Body of pancreas (tissue), 4 donors: Measurements from ENCODE around the gene MAN1B1. TPM values are rescaled to one million over a fixed set of nuclear protein-coding genes. Genes with fewer than 3 reads are reported as not detected.
"Not testable (repeated sequence)": the region's sequence is repeated elsewhere in the genome, so short reads cannot be mapped to it uniquely, and the experiment has no call there.

Experiments used
- ATAC-seq: fragments of 150-250 bp; one replicate; pipeline ENCODE4 v1.9.1; 2016
- DNase-seq, 4 donors: peaks; one replicate each; pipeline ENCODE4 v3.0.0-alpha.2; 2019
- H3K27ac ChIP-seq, 4 donors: fragments of 200-600 bp; sonication (generic); 1 replicate in 3 of 4; 2 replicates in 1 of 4; pipeline versions ENCODE4 v1.5.1 to v1.6.1; 2016 to 2019; ENCODE audit warnings: mild to moderate bottlenecking in 1 of 4, mixed read lengths in 1 of 4, moderate library complexity in 1 of 4
- H3K27me3 ChIP-seq, 2 donors: fragments of 200-600 bp; sonication (generic); one replicate each; pipeline ENCODE4 v1.6.0; 2016; ENCODE audit warnings: mild to moderate bottlenecking in 1 of 2
- H3K36me3 ChIP-seq, 2 donors: fragments of 200-600 bp; sonication (generic); replicated peaks in 1 of 2; 2 replicates each; pipeline ENCODE4 v1.5.1; 2016; ENCODE audit warnings: low read depth in 2 of 2; ENCODE audit not compliant: insufficient read depth in 1 of 2
- H3K4me1 ChIP-seq: fragments of 200-600 bp; sonication (generic); one replicate; pipeline ENCODE4 v1.6.0; 2016
- H3K4me3 ChIP-seq, 2 donors: fragments of 200-600 bp; sonication (generic); 1 replicate in 1 of 2; 2 replicates in 1 of 2; pipeline ENCODE4 v1.5.1; 2016 to 2019
- H3K9me3 ChIP-seq, 3 donors: fragments of 200-600 bp; sonication (generic); 1 replicate in 2 of 3; 2 replicates in 1 of 3; pipeline ENCODE4 v1.5.1; 2016
- POLR2A ChIP-seq, 3 donors: fragments of 450-650 bp; IDR thresholded peaks; one replicate each; pipeline ENCODE4 v1.6.1; 2016; ENCODE audit warnings: antibody characterized with exemption in 3 of 3, mild to moderate bottlenecking in 2 of 3
- whole genome bisulfite sequencing, 2 donors: methylation state at CpG; one replicate each; pipeline ENCODE4 v1.1.5; 2017; 5-methylcytosine and 5-hydroxymethylcytosine counted together
- intact Hi-C: fragments of 100-400 bp; cut with DNase I; formaldehyde crosslinking; loops from one replicate; pipeline ENCODE4 v1.15.1; 2023
- total RNA-seq, 2 donors: library from RNA; depleted of rRNA; stranded (reverse); fragments of >200 nt; gene quantifications; one replicate each; pipeline ENCODE4 v1.1.0, GENCODE V29; 2016
- TF ChIP-seq, protein P1 (sequence below), 7 experiments: fragments of 450-650 bp in 4 of 7; fragments of 200-600 bp in 3 of 7; sonication (generic) in 3 of 7; IDR thresholded peaks; one replicate each; pipeline ENCODE4 v1.5.1; 2016 to 2019; ENCODE audit warnings: antibody characterized with exemption in 7 of 7

Gene MAN1B1
- total RNA-seq, 2 donors from 2014 or later: 32.6 to 34.2 TPM

DNA sequence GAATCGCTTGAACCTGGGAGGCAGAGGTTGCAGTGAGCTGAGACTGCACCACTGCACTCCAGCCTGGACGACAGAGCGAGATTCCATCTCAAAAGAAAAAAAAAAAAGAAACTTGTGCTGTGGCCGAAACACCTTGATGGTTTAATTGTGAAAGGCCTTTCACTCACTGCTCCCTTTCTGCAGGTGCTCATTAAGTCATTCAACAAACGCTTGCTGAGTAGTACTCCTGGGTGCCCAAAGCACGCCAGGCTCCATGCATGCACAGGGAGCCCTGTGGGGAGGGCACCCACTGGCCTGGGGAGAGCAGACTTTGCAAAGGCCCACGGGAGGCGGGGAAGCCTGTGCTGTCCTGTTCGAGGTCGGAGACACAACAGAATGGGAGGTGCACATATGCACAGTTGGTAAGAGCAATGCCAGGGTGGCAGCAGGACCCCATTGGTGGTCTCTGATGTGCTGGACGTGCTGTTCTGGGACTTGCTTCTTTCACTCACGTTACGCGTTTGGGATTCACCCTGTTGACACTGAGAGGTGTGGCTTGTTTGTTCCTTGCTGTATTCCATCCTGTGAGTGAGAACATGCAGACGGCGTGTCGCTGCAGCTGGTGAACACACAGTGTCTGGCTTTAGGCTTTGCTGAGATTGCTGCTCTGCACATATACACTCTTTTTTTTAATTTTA lies 29.9 kb upstream of the MAN1B1 start:
- DNase-seq (no peak), ATAC-seq (no peak)
- Histone ChIP-seq H3K27ac (no peak overlapping the region), H3K4me3 (no peak overlapping the region), H3K36me3 (no peaks in the 10 kb centered on the region), H3K4me1 (peaks cover 36% of the 10 kb centered on the region), H3K9me3 (no peaks in the 10 kb centered on the region), H3K27me3 (no peaks in the 10 kb centered on the region)
- intact Hi-C loops: no loop called here
- TF ChIP-seq, protein P1, sequence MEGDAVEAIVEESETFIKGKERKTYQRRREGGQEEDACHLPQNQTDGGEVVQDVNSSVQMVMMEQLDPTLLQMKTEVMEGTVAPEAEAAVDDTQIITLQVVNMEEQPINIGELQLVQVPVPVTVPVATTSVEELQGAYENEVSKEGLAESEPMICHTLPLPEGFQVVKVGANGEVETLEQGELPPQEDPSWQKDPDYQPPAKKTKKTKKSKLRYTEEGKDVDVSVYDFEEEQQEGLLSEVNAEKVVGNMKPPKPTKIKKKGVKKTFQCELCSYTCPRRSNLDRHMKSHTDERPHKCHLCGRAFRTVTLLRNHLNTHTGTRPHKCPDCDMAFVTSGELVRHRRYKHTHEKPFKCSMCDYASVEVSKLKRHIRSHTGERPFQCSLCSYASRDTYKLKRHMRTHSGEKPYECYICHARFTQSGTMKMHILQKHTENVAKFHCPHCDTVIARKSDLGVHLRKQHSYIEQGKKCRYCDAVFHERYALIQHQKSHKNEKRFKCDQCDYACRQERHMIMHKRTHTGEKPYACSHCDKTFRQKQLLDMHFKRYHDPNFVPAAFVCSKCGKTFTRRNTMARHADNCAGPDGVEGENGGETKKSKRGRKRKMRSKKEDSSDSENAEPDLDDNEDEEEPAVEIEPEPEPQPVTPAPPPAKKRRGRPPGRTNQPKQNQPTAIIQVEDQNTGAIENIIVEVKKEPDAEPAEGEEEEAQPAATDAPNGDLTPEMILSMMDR (IDR thresholded peaks at IDR 0.05): no peak
- TF ChIP-seq POLR2A (IDR thresholded peaks at IDR 0.05): no peak
- WGBS, 2 donors: 85 to 90% methylated on average over 12 to 17 of the region's 17 CpGs

DNA sequence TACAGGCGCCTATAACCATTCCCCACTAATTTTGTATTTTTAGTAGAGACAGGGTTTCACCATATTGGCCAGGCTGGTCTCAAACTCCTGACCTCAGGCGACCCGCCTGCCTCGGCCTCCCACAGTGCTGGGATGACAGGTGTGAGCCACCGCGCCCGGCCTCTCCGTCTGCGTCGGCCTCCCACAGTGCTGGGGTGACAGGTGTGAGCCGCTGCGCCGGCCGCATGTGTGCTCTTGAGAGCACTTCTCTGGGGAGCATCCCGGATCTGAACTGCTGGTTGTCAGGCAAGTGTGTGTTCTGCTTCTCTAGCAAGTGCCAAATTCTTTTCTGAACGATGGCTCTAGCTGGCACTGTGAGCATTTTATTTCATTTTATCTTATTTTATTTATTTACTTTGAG lies 29.2 kb upstream of the MAN1B1 start:
- 72 to 86% methylated on average over 13 to 14 of the region's 16 CpGs for WGBS, 2 donors
- TF ChIP-seq, protein P1 (IDR thresholded peaks at IDR 0.05): no peak
- no peak for TF ChIP-seq POLR2A (IDR thresholded peaks at IDR 0.05)
- H3K27ac ChIP-seq: no peak overlapping the region
- H3K4me1 ChIP-seq: peaks cover 36% of the 10 kb centered on the region
- H3K27me3 ChIP-seq: no peaks in the 10 kb centered on the region
- ATAC-seq: no peak
- no peaks in the 10 kb centered on the region for H3K9me3 ChIP-seq
- no peak overlapping the region for H3K4me3 ChIP-seq
- intact Hi-C loops: no loop called here
- no peaks in the 10 kb centered on the region for H3K36me3 ChIP-seq
- no peak for DNase-seq

DNA sequence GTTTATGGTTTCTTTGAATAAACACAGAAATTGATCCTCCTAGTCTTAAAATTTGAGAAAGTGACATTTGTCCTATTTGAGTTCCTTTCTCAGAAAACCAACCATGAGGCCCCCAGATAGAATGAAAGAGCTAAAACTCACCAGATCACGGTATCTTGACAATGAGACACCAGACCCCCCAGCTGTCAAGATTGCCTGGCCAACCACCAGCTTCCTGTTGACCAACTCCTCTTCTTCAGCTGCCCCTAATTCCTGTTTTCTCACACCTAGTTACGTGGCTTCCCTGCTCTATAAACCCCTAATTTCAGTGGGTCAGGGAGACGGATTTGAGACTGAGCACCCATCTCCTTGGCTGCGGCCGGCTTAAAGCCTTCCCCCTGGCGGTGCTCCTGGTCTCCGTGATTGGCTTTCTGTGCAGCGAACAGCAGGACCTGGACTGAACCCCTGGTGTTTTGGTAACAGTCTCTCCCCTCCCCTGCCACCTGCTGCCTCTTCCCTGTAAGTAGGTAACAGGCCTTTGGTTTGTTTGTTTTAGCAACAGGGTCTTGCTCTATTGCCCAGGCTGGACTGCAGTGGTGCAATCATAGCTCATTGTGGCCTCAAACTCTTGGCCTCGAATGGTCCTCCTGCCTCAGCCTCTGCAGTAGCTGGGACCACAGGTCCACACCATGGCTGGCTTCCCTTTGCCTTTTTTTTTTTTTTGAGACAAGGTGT lies 28.1 kb upstream of the MAN1B1 start:
- Histone ChIP-seq H3K27me3 (no peaks in the 10 kb centered on the region), H3K4me3 (no peak overlapping the region), H3K4me1 (peaks cover 27% of the 10 kb centered on the region), H3K36me3 (no peaks in the 10 kb centered on the region), H3K9me3 (no peaks in the 10 kb centered on the region), H3K27ac (no peak overlapping the region)
- DNase-seq (no peak), ATAC-seq (no peak)
- no peak for TF ChIP-seq POLR2A (IDR thresholded peaks at IDR 0.05)
- TF ChIP-seq, protein P1 (IDR thresholded peaks at IDR 0.05): no peak
- intact Hi-C loops: no loop called here
- WGBS, 2 donors: 85% methylated on average over 9 of the region's 9 CpGs

DNA sequence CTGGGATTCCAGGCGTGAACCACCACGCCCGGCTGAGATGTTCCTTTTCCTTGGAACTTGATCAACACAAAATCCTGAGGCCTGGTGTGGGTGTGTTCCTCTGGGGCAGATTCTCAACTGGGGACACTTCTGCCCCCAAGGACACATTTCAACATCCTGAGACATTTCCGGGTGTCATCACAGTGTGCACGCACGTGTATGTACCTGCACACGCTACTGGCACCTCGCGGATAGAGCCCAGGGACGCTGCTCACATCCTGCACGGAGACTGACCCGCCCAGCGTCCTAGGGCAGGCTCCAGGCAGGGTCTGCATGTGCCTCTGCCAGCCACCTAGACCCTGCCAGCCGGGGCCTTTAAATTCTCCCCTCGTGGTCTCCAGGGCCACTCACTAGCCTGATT lies 24.4 kb upstream of the MAN1B1 start:
- no peak for DNase-seq
- intact Hi-C loops: no loop called here

DNA sequence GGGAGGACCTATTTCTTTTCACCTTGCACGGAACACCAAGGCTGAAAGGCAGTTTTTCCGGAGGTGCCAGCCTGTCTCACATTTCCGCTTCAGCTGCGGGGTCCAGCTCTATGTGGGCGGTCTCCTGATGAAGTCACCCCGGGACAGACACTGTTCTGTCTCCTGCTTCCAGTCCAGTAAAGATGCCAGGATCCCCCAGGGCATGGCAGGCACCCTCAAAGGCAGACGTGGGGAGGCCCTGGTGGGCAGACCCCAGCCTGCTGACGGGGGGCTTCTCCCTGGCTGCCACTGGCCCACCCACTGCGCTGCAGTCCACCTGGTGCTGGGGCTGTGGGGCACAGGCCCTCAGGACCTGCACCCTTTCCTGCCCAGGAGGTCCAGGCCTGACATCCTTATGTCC lies 24.0 kb upstream of the MAN1B1 start:
- ATAC-seq, DNase-seq, H3K27ac ChIP-seq, H3K27me3 ChIP-seq, H3K4me3 ChIP-seq, H3K36me3 ChIP-seq, H3K4me1 ChIP-seq, H3K9me3 ChIP-seq, intact Hi-C loops: not testable (repeated sequence)
- WGBS, 2 donors: 89% methylated on average over 9 of the region's 9 CpGs; no CpG with 5 or more reads in 1 of the 2 donors

More for the DNA sequence above, 24.4 kb upstream of the MAN1B1 start:
- TF ChIP-seq, protein P1 (IDR thresholded peaks at IDR 0.05): no peak
- TF ChIP-seq POLR2A (IDR thresholded peaks at IDR 0.05): no peak
- Histone ChIP-seq H3K4me3 (no peak overlapping the region), H3K9me3 (no peaks in the 10 kb centered on the region), H3K4me1 (peaks cover 6% of the 10 kb centered on the region), H3K36me3 (no peaks in the 10 kb centered on the region), H3K27me3 (no peaks in the 10 kb centered on the region), H3K27ac (no peak overlapping the region)
- ATAC-seq: no peak
- WGBS, 2 donors: 90% methylated on average over 3 to 15 of the region's 15 CpGs
